A549 (cell line): Measurements from ENCODE around the gene MOCOS. TPM values are rescaled to one million over a fixed set of nuclear protein-coding genes. Genes with fewer than 3 reads are reported as not detected.

Experiments used
- ATAC-seq, 2 experiments: fragments of 200-7000 bp in 1 of 2; fragments of >200 bp in 1 of 2; cut with Nextera tagmentation in 1 of 2; cut with Tn5 transposase in 1 of 2; 3 replicates each; pipeline versions ENCODE4 v1.8.0 to v1.9.1; 2018 to 2020; ENCODE audit warnings: mild to moderate bottlenecking in 1 of 2, moderate library complexity in 1 of 2
- CTCF ChIA-PET: fragments of 300-600 bp; sonication (Branson Sonifier 250); formaldehyde crosslinking; extraction: SDS; loops from one replicate; lab custom pipeline; 2021; ENCODE audit warnings: antibody characterized with exemption, inconsistent platforms; lab: Yijun Ruan, JAX
- POLR2A ChIA-PET: fragments of 350-600 bp; formaldehyde crosslinking; extraction: SDS; loops from one replicate; lab custom pipeline; 2021; ENCODE audit warnings: antibody characterized with exemption, inconsistent platforms; lab: Yijun Ruan, JAX
- DNase-seq, 2 experiments: peaks; one replicate each; pipeline versions ENCODE4 v3.0.0 to v3.0.0-alpha.2; 2011 to 2016; ENCODE audit warnings: low read depth in 1 of 2, low spot score in 1 of 2
- FAIRE-seq: peaks from 2 replicates; lab custom pipeline; 2011; peaks lifted over from hg19 to GRCh38; lab: Jason Lieb, UNC
- H3K27ac ChIP-seq, 2 experiments: fragments of >200 bp; sonication (Bioruptor Twin); formaldehyde crosslinking; 3 replicates each; pipeline ENCODE4 v1.5.1; 2016 to 2017
- H3K4me1 ChIP-seq: fragments of >200 bp; sonication (Bioruptor Twin); formaldehyde crosslinking; 3 replicates; pipeline ENCODE4 v1.6.1; 2016
- H3K4me2 ChIP-seq: fragments of >200 bp; sonication (Bioruptor Twin); formaldehyde crosslinking; 3 replicates; pipeline ENCODE4 v1.6.1; 2016
- H3K4me3 ChIP-seq: fragments of >200 bp; sonication (Bioruptor Twin); formaldehyde crosslinking; 3 replicates; pipeline ENCODE4 v1.5.1; 2016
- H3K9me3 ChIP-seq: fragments of >200 bp; sonication (Bioruptor Twin); formaldehyde crosslinking; 3 replicates; pipeline ENCODE4 v1.6.1; 2016
- CBX2 ChIP-seq: fragments of 200-600 bp; sonication (generic); IDR thresholded peaks from 2 replicates; pipeline ENCODE4 v1.6.1; 2016; ENCODE audit warnings: low read depth, mild to moderate bottlenecking, borderline replicate concordance
- CBX8 ChIP-seq: fragments of 200-600 bp; sonication (generic); IDR thresholded peaks from 2 replicates; pipeline ENCODE4 v1.6.1; 2016
- FOSB ChIP-seq: fragments of 250-450 bp; sonication (Bioruptor Pico); IDR thresholded peaks from 2 replicates; pipeline ENCODE4 v1.5.0; 2020; ENCODE audit warnings: mild to moderate bottlenecking, moderate library complexity
- FOSL2 ChIP-seq, 2 experiments: fragments of 450-650 bp in 1 of 2; fragments of >200 bp in 1 of 2; sonication (Bioruptor Twin) in 1 of 2; formaldehyde crosslinking; IDR thresholded peaks; 2 replicates each; pipeline versions ENCODE4 v1.5.0 to v1.6.1; 2016 to 2020; ENCODE audit warnings: mild to moderate bottlenecking in 1 of 2, moderate library complexity in 1 of 2
- GATA3 ChIP-seq: IDR thresholded peaks from 2 replicates; pipeline ENCODE4 v1.6.1; 2012; ENCODE audit warnings: borderline replicate concordance
- HOXB13 ChIP-seq: fragments of 250-450 bp; sonication (Bioruptor Pico); IDR thresholded peaks from 2 replicates; pipeline ENCODE4 v1.5.0; 2020; ENCODE audit warnings: low read depth, mild to moderate bottlenecking, moderate library complexity
- KDM1A ChIP-seq: fragments of 200-600 bp; sonication (generic); IDR thresholded peaks from 2 replicates; pipeline ENCODE4 v1.6.1; 2016; ENCODE audit warnings: low read depth, mild to moderate bottlenecking
- NR3C1 ChIP-seq: fragments of >200 bp; sonication (Bioruptor Twin); formaldehyde crosslinking; IDR thresholded peaks from 3 replicates; pipeline ENCODE4 v1.6.1; 2017
- RAD21 ChIP-seq, 2 experiments: fragments of >200 bp in 1 of 2; sonication (Bioruptor Twin) in 1 of 2; formaldehyde crosslinking in 1 of 2; IDR thresholded peaks in 1 of 2; conservative IDR thresholded peaks in 1 of 2; 2 replicates in 1 of 2; 3 replicates in 1 of 2; pipeline ENCODE4 v1.6.1; 2012 to 2018; ENCODE audit warnings: inconsistent platforms in 1 of 2
- RARB ChIP-seq: fragments of 250-450 bp; sonication (Bioruptor Pico); IDR thresholded peaks from 2 replicates; pipeline ENCODE4 v1.8.0; 2021; ENCODE audit warnings: mild to moderate bottlenecking, moderate library complexity
- REST ChIP-seq: fragments of 200-600 bp; sonication (generic); IDR thresholded peaks from 2 replicates; pipeline ENCODE4 v1.6.1; 2016; ENCODE audit warnings: antibody characterized with exemption, mild to moderate bottlenecking, moderate library complexity
- RFX5 ChIP-seq: fragments of 450-650 bp; IDR thresholded peaks from 2 replicates; pipeline ENCODE4 v1.7.1; 2014; ENCODE audit warnings: antibody characterized with exemption, mild to moderate bottlenecking, moderate library complexity
- RNF2 ChIP-seq: fragments of 200-600 bp; sonication (generic); IDR thresholded peaks from 2 replicates; pipeline ENCODE4 v1.6.1; 2016; ENCODE audit warnings: low read depth, mild to moderate bottlenecking, antibody characterized with exemption, moderate library complexity, borderline replicate concordance
- SMC3 ChIP-seq: fragments of >200 bp; sonication (Bioruptor Twin); formaldehyde crosslinking; IDR thresholded peaks from 3 replicates; pipeline ENCODE4 v1.6.1; 2018; ENCODE audit warnings: inconsistent platforms
- TP53 ChIP-seq: fragments of 250-450 bp; sonication (Bioruptor Pico); IDR thresholded peaks from 2 replicates; pipeline ENCODE4 v1.5.0; 2021; ENCODE audit warnings: mild to moderate bottlenecking, moderate library complexity
- ZFP36 ChIP-seq: fragments of 450-650 bp; IDR thresholded peaks from 2 replicates; pipeline ENCODE4 v1.6.1; 2014; ENCODE audit warnings: borderline replicate concordance; ENCODE audit not compliant: partially characterized antibody
- ZSCAN20 ChIP-seq: fragments of 250-450 bp; sonication (Bioruptor Pico); IDR thresholded peaks from 2 replicates; pipeline ENCODE4 v1.8.0; 2022; ENCODE audit warnings: mild to moderate bottlenecking, moderate library complexity
- WGBS: methylation state at CpG from one replicate; pipeline ENCODE4 v1.1.6; 2017; ENCODE audit errors: missing lambda C conversion rate; 5-methylcytosine and 5-hydroxymethylcytosine counted together
- polyA plus RNA-seq, 4 experiments: library from polyadenylated mRNA; depleted of rRNA in 3 of 4; stranded (reverse); fragments of >200 nt; fragmentation: RNase III in 1 of 4; extraction: RNeasy Plus Mini Kit Qiagen cat#74134 plus additional on column Dnase treatment in 1 of 4; gene quantifications; 2 replicates in 3 of 4; 3 replicates in 1 of 4; pipeline ENCODE4 v1.2.3, GENCODE V29; 2011 to 2017
- TF ChIP-seq, protein P1 (sequence below): fragments of >200 bp; sonication (Bioruptor Twin); formaldehyde crosslinking; IDR thresholded peaks from 3 replicates; pipeline ENCODE4 v1.5.1; 2016
- TF ChIP-seq, protein P2 (sequence below): fragments of 450-650 bp; IDR thresholded peaks from 2 replicates; pipeline ENCODE4 v1.6.1; 2014; ENCODE audit warnings: antibody characterized with exemption
- TF ChIP-seq, protein P3 (sequence below): fragments of >200 bp; sonication (Bioruptor Twin); formaldehyde crosslinking; IDR thresholded peaks from 3 replicates; pipeline ENCODE4 v1.6.1; 2016
- TF ChIP-seq, protein P4 (sequence below): fragments of >200 bp; sonication (Bioruptor Twin); formaldehyde crosslinking; IDR thresholded peaks from 2 replicates; pipeline ENCODE4 v1.6.1; 2016

Gene MOCOS
- polyA plus RNA-seq, 2 of the 4 experiments (the other 2 are of a cell fraction), result 2.7 to 8.1 TPM

DNA sequence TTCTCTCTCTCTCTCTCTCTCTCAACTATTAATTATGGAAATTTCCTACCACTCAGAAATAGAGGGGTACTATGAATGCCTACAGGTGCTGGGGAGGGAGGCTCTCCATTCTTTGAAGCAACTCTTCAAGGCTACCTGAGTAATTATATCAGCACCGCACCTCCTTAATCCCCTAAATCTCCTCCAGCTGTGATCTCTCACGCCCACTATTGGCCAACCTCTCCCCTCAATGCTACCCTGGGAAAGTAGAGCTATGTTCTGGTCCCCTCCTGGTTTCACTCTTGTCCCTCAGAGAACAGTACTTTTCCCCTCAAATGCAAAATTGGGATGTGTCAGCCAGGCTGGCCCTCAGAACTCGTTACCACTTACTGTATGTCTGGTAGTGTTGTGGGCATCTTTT, 1.6 kb downstream of the MOCOS start:
- FAIRE-seq, result no peak
- WGBS, result 76% methylated on average over 3 of the region's 3 CpGs
- H3K4me1 ChIP-seq, result peaks cover 11% of the 10 kb centered on the region; the same call in 2 of the 3 replicates
- H3K4me3 ChIP-seq, result peak overlapping the region; percentile 65; the same call in 1 of the 3 replicates
- no peak for DNase-seq
- ChIA-PET CTCF (no interaction called here), POLR2A (no interaction called here)
- ATAC-seq, result no peak
- H3K27ac ChIP-seq, result peak overlapping the region in 1 of 2 experiments; percentile 95; a peak in 4 of 6 replicates
- no peaks in the 10 kb centered on the region for H3K9me3 ChIP-seq
- TF ChIP-seq GATA3 (no peak), RAD21 (conservative IDR thresholded peaks at IDR 0.05 in 1 of 2, IDR thresholded peaks at IDR 0.05 in 1 of 2) (no peak), CBX8 (no peak), RFX5 (no peak)
- TF ChIP-seq, protein P1, sequence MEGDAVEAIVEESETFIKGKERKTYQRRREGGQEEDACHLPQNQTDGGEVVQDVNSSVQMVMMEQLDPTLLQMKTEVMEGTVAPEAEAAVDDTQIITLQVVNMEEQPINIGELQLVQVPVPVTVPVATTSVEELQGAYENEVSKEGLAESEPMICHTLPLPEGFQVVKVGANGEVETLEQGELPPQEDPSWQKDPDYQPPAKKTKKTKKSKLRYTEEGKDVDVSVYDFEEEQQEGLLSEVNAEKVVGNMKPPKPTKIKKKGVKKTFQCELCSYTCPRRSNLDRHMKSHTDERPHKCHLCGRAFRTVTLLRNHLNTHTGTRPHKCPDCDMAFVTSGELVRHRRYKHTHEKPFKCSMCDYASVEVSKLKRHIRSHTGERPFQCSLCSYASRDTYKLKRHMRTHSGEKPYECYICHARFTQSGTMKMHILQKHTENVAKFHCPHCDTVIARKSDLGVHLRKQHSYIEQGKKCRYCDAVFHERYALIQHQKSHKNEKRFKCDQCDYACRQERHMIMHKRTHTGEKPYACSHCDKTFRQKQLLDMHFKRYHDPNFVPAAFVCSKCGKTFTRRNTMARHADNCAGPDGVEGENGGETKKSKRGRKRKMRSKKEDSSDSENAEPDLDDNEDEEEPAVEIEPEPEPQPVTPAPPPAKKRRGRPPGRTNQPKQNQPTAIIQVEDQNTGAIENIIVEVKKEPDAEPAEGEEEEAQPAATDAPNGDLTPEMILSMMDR, result no peak
- TF ChIP-seq, protein P2, sequence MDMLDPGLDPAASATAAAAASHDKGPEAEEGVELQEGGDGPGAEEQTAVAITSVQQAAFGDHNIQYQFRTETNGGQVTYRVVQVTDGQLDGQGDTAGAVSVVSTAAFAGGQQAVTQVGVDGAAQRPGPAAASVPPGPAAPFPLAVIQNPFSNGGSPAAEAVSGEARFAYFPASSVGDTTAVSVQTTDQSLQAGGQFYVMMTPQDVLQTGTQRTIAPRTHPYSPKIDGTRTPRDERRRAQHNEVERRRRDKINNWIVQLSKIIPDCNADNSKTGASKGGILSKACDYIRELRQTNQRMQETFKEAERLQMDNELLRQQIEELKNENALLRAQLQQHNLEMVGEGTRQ, result no peak
- TF ChIP-seq, protein P3, sequence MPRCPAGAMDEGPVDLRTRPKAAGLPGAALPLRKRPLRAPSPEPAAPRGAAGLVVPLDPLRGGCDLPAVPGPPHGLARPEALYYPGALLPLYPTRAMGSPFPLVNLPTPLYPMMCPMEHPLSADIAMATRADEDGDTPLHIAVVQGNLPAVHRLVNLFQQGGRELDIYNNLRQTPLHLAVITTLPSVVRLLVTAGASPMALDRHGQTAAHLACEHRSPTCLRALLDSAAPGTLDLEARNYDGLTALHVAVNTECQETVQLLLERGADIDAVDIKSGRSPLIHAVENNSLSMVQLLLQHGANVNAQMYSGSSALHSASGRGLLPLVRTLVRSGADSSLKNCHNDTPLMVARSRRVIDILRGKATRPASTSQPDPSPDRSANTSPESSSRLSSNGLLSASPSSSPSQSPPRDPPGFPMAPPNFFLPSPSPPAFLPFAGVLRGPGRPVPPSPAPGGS, result no peak
- peak overlapping the region; percentile 89 for H3K4me2 ChIP-seq

- no peak for ATAC-seq
- no peak for FAIRE-seq
- TF ChIP-seq ZSCAN20 (CRISPR knock-in tag) (no peak), TP53 (CRISPR knock-in tag) (no peak), NR3C1 (no peak)
- TF ChIP-seq, all 56 proteins: peak for 0
- WGBS, result 90% methylated on average over 4 of the region's 4 CpGs
- DNase-seq, result no peak
- CTCF ChIA-PET, result no interaction called here
- H3K4me1 ChIP-seq, result peaks cover 11% of the 10 kb centered on the region; the same call in 2 of the 3 replicates
- POLR2A ChIA-PET, result no interaction called here
- H3K9me3 ChIP-seq, result no peaks in the 10 kb centered on the region
- no peak overlapping the region for H3K4me3 ChIP-seq
- no peak overlapping the region for H3K27ac ChIP-seq
- H3K4me2 ChIP-seq, result peak overlapping the region; percentile 89
Measured at GRCh38 chr18:36189486-36189885, 2.2 kb downstream of the MOCOS start.

DNA sequence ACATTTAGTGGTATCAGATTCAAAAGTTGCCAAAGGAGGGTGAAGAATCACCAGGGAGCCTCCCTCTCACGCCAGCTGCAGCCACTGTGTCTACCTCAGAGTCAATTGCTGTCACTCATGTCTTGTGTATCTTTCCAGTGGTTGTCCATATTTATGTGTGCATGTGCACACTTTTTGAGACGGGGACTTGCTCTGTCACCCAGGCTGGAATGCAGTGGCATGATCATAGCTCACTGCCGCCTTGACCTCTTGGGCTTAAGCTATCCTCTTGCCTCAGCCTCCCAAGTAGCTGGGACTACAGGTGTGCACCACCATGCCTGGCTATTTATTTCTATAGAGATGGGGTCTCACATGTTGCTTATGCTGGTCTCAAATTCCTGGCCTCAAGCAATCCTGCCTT, 4.0 kb downstream of the MOCOS start:
- CTCF ChIA-PET, result interaction anchor here (0.6 kb wide), 1 partner anchor 1105 kb away, joined by 3 read pairs; no protein-coding TSS in a partner anchor
- Histone ChIP-seq H3K27ac (no peak overlapping the region), H3K9me3 (no peaks in the 10 kb centered on the region), H3K4me2 (no peak overlapping the region), H3K4me1 (peaks cover 11% of the 10 kb centered on the region; the same call in 2 of the 3 replicates), H3K4me3 (no peak overlapping the region)
- FAIRE-seq (no peak), DNase-seq (no peak), ATAC-seq (no peak)
- POLR2A ChIA-PET, result no interaction called here
- 80% methylated on average over 3 of the region's 3 CpGs for WGBS
- TF ChIP-seq ZSCAN20 (CRISPR knock-in tag) (no peak), FOSL2 (IDR thresholded peaks at IDR 0.05) (no peak), FOSL2 (CRISPR knock-in tag; IDR thresholded peaks at IDR 0.05) (no peak), CBX8 (no peak), FOSB (no peak), RNF2 (no peak), SMC3 (no peak), KDM1A (no peak), HOXB13 (no peak), CBX2 (no peak), RARB (no peak), ZFP36 (no peak), REST (no peak)
- TF ChIP-seq, protein P3, result no peak
- TF ChIP-seq, protein P1, result no peak
- TF ChIP-seq, protein P4, sequence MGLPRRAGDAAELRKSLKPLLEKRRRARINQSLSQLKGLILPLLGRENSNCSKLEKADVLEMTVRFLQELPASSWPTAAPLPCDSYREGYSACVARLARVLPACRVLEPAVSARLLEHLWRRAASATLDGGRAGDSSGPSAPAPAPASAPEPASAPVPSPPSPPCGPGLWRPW, result no peak
